ENCODE results near the gene HCRTR1.

Gene HCRTR1

GRCh38 chr1:31576743-31577455 lies 40.6 kb upstream of the HCRTR1 start:
- Histone ChIP-seq H3K9ac (ENCODE audit: low read depth, low read length, poor library complexity, severe bottlenecking) (no peak overlapping the region), H3K79me2 (ENCODE audit: insufficient read depth, low read length) (no peaks in the 10 kb centered on the region), H3F3A (ENCODE audit: low read depth) (no peaks in the 10 kb centered on the region), H3K9me3 (ENCODE audit: insufficient read depth, low read depth, low read length) (no peaks in the 10 kb centered on the region), H2AFZ (ENCODE audit: low read length) (no peak overlapping the region), H3K4me3 (ENCODE audit: low read length, poor library complexity, severe bottlenecking) (no peak overlapping the region), H3K36me3 (ENCODE audit: insufficient read depth, low read length) (no peaks in the 10 kb centered on the region), H4K20me1 (ENCODE audit: insufficient read depth, low read length, poor library complexity, severe bottlenecking) (no peaks in the 10 kb centered on the region), H3K4me2 (ENCODE audit: low read depth, low read length, poor library complexity, severe bottlenecking) (no peak overlapping the region), H3K4me1 (ENCODE audit: insufficient read depth, low read length, poor library complexity, severe bottlenecking) (no peaks in the 10 kb centered on the region), H3K9me2 (replicated peaks; ENCODE audit: low read depth, low read length) (no peaks in the 10 kb centered on the region), H3K27me3 (ENCODE audit: insufficient read depth, low read length, poor library complexity, severe bottlenecking) (no peaks in the 10 kb centered on the region)
- TF ChIP-seq EZH2phosphoT487 (IDR thresholded peaks at IDR 0.05; ENCODE audit: borderline replicate concordance) = no peak
- TF ChIP-seq, protein P1, sequence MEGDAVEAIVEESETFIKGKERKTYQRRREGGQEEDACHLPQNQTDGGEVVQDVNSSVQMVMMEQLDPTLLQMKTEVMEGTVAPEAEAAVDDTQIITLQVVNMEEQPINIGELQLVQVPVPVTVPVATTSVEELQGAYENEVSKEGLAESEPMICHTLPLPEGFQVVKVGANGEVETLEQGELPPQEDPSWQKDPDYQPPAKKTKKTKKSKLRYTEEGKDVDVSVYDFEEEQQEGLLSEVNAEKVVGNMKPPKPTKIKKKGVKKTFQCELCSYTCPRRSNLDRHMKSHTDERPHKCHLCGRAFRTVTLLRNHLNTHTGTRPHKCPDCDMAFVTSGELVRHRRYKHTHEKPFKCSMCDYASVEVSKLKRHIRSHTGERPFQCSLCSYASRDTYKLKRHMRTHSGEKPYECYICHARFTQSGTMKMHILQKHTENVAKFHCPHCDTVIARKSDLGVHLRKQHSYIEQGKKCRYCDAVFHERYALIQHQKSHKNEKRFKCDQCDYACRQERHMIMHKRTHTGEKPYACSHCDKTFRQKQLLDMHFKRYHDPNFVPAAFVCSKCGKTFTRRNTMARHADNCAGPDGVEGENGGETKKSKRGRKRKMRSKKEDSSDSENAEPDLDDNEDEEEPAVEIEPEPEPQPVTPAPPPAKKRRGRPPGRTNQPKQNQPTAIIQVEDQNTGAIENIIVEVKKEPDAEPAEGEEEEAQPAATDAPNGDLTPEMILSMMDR (conservative IDR thresholded peaks at IDR 0.05; ENCODE audit: low read length) = no peak

DNA sequence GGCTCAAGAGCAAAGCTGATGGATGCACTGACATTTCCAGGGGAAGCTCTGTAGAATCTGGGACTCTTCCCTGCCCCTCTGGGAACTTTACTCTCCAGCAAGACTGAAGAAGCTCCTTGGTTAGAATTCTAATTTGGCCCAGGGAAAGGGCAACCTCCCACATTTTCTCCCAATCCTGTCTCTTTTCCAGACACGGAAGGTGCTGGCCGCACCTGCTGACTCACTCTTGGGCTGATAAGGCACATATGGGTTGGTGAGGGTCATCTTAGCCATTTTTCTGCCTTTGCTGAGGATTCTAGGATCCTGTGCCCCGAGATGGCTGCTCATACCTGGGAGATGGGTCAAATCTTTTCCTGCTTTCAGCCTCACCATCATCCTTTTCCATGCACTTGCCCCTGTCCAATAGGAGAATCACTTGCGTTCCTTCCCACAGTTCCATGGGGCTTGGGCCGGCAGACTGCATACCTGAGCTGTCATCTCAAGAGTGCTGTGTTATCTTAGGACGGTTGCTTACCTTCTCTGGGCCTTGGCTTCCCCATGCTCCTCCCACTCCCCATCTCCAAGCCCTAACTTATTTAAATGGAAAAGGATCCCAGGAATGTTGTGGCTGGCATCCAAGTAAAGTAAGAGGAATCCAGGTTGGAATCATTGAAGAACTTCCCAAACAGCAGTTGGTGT lies 39.8 kb upstream of the HCRTR1 start:
- Histone ChIP-seq H3F3A (ENCODE audit: low read depth) (no peaks in the 10 kb centered on the region), H3K4me2 (ENCODE audit: low read depth, low read length, poor library complexity, severe bottlenecking) (no peak overlapping the region), H3K9ac (ENCODE audit: low read depth, low read length, poor library complexity, severe bottlenecking) (no peak overlapping the region), H3K4me3 (ENCODE audit: low read length, poor library complexity, severe bottlenecking) (no peak overlapping the region), H3K9me3 (ENCODE audit: insufficient read depth, low read depth, low read length) (no peaks in the 10 kb centered on the region), H3K27me3 (ENCODE audit: insufficient read depth, low read length, poor library complexity, severe bottlenecking) (no peaks in the 10 kb centered on the region), H3K36me3 (ENCODE audit: insufficient read depth, low read length) (no peaks in the 10 kb centered on the region), H4K20me1 (ENCODE audit: insufficient read depth, low read length, poor library complexity, severe bottlenecking) (no peaks in the 10 kb centered on the region), H3K9me2 (replicated peaks; ENCODE audit: low read depth, low read length) (no peaks in the 10 kb centered on the region), H3K79me2 (ENCODE audit: insufficient read depth, low read length) (no peaks in the 10 kb centered on the region), H2AFZ (ENCODE audit: low read length) (no peak overlapping the region), H3K4me1 (ENCODE audit: insufficient read depth, low read length, poor library complexity, severe bottlenecking) (no peaks in the 10 kb centered on the region)
- TF ChIP-seq, protein P1 (conservative IDR thresholded peaks at IDR 0.05; ENCODE audit: low read length) = no peak
- no peak for TF ChIP-seq EZH2phosphoT487 (IDR thresholded peaks at IDR 0.05; ENCODE audit: borderline replicate concordance)

GRCh38 chr1:31579374-31579773 lies 38.1 kb upstream of the HCRTR1 start:
- Histone ChIP-seq H3K4me1 (ENCODE audit: insufficient read depth, low read length, poor library complexity, severe bottlenecking) (no peaks in the 10 kb centered on the region), H3F3A (ENCODE audit: low read depth) (no peaks in the 10 kb centered on the region)

More at GRCh38 chr1:31579374-31579773, 38.1 kb upstream of the HCRTR1 start:
- Histone ChIP-seq H3K79me2 (ENCODE audit: insufficient read depth, low read length) (no peaks in the 10 kb centered on the region), H3K4me3 (ENCODE audit: low read length, poor library complexity, severe bottlenecking) (no peak overlapping the region), H4K20me1 (ENCODE audit: insufficient read depth, low read length, poor library complexity, severe bottlenecking) (no peaks in the 10 kb centered on the region), H3K9me2 (replicated peaks; ENCODE audit: low read depth, low read length) (no peaks in the 10 kb centered on the region), H3K9me3 (ENCODE audit: insufficient read depth, low read depth, low read length) (no peaks in the 10 kb centered on the region), H3K4me2 (ENCODE audit: low read depth, low read length, poor library complexity, severe bottlenecking) (no peak overlapping the region), H2AFZ (ENCODE audit: low read length) (no peak overlapping the region), H3K9ac (ENCODE audit: low read depth, low read length, poor library complexity, severe bottlenecking) (no peak overlapping the region), H3K27me3 (ENCODE audit: insufficient read depth, low read length, poor library complexity, severe bottlenecking) (no peaks in the 10 kb centered on the region), H3K36me3 (ENCODE audit: insufficient read depth, low read length) (no peaks in the 10 kb centered on the region)
- TF ChIP-seq EZH2phosphoT487 (IDR thresholded peaks at IDR 0.05; ENCODE audit: borderline replicate concordance) = no peak
- TF ChIP-seq, protein P1 (conservative IDR thresholded peaks at IDR 0.05; ENCODE audit: low read length) = no peak
